ENCODE results near the gene GRIA1. TPM values are rescaled to one million over a fixed set of nuclear protein-coding genes. Genes with fewer than 3 reads are reported as not detected.

The GRIA1 gene
- total RNA-seq, 6 experiments from 2014 or later, result 0.10 to 0.57 (median 0.21) TPM

DNA sequence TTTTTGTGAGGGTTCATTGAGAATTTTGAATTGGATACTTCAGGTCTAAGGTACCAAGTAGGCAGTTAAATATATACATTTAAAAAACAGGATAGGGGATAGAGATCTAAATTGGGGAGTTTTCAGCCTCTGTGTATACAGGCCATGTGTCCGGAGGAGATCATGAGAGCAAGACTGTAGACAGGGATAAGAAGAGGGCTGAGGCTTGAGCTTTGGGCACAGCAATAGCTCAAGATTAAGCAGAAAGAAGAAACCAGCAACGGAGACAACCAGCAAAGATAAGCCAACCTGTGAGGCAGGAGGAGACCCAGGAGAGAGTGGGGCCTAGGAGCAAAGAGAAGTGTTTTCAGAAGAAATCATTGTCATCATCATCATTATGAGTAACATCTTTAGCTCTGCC, 258.4 kb downstream of the GRIA1 start:
- H3K4me3 Mint-ChIP-seq, result no peak overlapping the region
- DNase-seq, result no peak
- no peak overlapping the region for H3K27ac Mint-ChIP-seq
- no peaks in the 10 kb centered on the region; the same call in 1 of the 2 replicates for H3K4me1 Mint-ChIP-seq (ENCODE audit: low read depth)
- H3K36me3 Mint-ChIP-seq (ENCODE audit: low read depth), result no peaks in the 10 kb centered on the region
- TF ChIP-seq, protein P1, sequence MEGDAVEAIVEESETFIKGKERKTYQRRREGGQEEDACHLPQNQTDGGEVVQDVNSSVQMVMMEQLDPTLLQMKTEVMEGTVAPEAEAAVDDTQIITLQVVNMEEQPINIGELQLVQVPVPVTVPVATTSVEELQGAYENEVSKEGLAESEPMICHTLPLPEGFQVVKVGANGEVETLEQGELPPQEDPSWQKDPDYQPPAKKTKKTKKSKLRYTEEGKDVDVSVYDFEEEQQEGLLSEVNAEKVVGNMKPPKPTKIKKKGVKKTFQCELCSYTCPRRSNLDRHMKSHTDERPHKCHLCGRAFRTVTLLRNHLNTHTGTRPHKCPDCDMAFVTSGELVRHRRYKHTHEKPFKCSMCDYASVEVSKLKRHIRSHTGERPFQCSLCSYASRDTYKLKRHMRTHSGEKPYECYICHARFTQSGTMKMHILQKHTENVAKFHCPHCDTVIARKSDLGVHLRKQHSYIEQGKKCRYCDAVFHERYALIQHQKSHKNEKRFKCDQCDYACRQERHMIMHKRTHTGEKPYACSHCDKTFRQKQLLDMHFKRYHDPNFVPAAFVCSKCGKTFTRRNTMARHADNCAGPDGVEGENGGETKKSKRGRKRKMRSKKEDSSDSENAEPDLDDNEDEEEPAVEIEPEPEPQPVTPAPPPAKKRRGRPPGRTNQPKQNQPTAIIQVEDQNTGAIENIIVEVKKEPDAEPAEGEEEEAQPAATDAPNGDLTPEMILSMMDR (IDR thresholded peaks at IDR 0.05), result no peak
- no peaks in the 10 kb centered on the region for H3K9me3 Mint-ChIP-seq
- H3K27me3 Mint-ChIP-seq (ENCODE audit: insufficient read depth), result peaks cover 3% of the 10 kb centered on the region

DNA sequence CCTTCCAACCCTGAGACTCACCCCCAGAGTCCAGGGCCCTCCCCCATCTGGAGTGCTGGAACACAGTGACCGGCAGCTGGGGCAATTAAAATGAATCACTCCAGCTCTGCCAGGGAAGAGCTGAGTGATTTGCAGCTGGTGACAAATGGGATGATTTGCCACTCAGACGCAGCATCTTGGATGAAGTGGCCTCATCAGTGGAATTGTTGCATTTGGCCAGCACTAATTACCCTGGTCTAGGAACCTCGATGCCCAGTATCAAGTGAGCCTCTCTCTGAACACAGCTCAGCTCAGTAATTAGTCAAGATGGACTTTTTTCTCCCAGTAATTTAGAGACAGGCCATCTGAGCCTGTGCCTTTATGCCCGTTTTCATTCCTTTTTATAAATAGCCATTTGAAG, 259.5 kb downstream of the GRIA1 start:
- Mint-ChIP-seq H3K4me3 (no peak overlapping the region), H3K36me3 (ENCODE audit: low read depth) (no peaks in the 10 kb centered on the region), H3K27ac (no peak overlapping the region), H3K9me3 (no peaks in the 10 kb centered on the region), H3K4me1 (ENCODE audit: low read depth) (no peaks in the 10 kb centered on the region; the same call in 1 of the 2 replicates), H3K27me3 (ENCODE audit: insufficient read depth) (peaks cover 3% of the 10 kb centered on the region)
- TF ChIP-seq, protein P1 (IDR thresholded peaks at IDR 0.05), result no peak
- DNase-seq, result no peak

DNA sequence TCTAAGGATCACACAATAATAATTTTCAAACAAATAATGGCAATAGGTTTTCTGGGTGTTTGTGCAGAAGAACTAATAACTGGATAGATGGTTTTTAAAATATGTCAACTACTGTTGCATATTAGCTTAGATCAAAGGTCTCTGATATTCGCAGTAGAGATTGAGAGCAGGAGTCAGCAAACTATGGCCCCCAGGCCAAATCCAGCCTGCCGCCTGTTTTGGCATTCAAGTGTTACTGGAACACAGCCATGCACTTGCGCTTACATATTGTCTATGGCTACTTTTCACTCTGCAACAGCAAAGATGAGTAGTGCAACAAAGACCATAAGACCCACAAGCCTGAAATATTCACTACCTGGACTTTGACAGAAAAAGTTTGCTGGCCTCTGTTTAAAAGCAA, 260.8 kb downstream of the GRIA1 start:
- H3K27me3 Mint-ChIP-seq (ENCODE audit: insufficient read depth), result peaks cover 3% of the 10 kb centered on the region
- TF ChIP-seq, protein P1 (IDR thresholded peaks at IDR 0.05), result no peak
- no peak overlapping the region for H3K27ac Mint-ChIP-seq
- H3K4me3 Mint-ChIP-seq, result no peak overlapping the region
- no peaks in the 10 kb centered on the region; the same call in 1 of the 2 replicates for H3K4me1 Mint-ChIP-seq (ENCODE audit: low read depth)
- no peaks in the 10 kb centered on the region for H3K9me3 Mint-ChIP-seq
- no peaks in the 10 kb centered on the region for H3K36me3 Mint-ChIP-seq (ENCODE audit: low read depth)
- DNase-seq, result no peak

DNA sequence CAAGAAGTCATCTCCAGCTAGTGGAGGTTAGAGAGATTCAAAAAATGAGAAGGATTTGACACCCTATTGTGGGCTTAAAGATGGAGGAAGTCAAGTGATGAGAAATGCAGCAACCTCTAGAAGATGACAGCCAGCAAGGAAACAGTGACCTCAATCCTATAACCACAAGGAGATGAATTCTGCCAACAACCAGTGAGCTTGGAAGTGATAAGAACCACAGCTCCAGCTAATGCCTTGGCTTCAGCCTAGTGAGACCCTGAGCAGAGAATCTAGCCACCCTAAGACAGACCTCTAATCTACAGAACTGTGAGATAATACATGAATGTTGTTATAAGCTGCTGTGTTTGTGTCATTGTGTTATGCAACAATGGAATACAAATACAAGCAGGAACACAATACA, 262.4 kb downstream of the GRIA1 start:
- H3K4me1 Mint-ChIP-seq (ENCODE audit: low read depth), result no peaks in the 10 kb centered on the region; the same call in 1 of the 2 replicates

DNA sequence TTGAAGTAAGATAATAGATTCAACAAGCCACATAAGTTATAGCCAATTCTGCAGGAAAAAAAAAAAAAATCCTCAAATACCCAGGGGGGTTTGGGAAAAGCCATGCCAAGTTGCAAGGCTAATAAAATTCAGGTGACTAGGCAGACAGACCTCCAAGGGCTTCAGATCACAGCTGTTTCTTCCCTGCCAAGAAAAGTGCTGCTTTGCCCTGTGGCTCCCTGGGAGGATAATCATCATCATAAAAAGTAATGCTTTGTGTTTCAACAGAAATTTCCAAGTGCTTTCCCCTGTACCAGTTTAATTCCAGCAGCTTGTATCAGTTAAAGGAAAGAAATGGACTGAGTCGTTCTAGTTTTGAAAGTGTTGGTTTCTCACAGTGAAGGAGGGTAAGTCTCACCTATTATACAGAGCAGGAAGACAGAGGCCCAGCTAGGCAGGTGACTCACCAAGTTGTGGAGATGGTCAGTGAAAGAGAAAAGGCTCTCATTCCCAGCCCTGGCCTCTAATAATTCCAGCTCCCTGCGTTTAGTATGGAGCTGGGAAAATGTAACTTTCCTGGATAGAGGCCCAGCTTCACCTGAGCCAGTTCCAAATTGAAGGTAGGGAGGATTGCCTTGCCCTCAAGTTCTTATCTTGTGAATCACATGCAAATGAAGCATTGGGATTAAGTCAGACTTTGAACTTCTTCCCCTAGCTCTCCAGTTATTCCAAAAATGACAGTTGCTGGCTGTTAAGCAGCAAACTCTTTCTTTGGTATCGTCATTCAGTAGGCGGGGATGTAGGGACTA, 263.4 kb downstream of the GRIA1 start:
- DNase-seq, result no peak
- peaks cover 7% of the 10 kb centered on the region for H3K27me3 Mint-ChIP-seq (ENCODE audit: insufficient read depth)
- H3K4me3 Mint-ChIP-seq, result no peak overlapping the region
- H3K4me1 Mint-ChIP-seq (ENCODE audit: low read depth), result no peaks in the 10 kb centered on the region; the same call in 1 of the 2 replicates
- H3K27ac Mint-ChIP-seq, result no peak overlapping the region
- H3K36me3 Mint-ChIP-seq (ENCODE audit: low read depth), result no peaks in the 10 kb centered on the region
- TF ChIP-seq, protein P1 (IDR thresholded peaks at IDR 0.05), result no peak
- no peaks in the 10 kb centered on the region for H3K9me3 Mint-ChIP-seq

More for the DNA sequence above, 262.4 kb downstream of the GRIA1 start:
- Mint-ChIP-seq H3K4me3 (no peak overlapping the region), H3K27ac (no peak overlapping the region), H3K9me3 (no peaks in the 10 kb centered on the region), H3K27me3 (ENCODE audit: insufficient read depth) (peaks cover 9% of the 10 kb centered on the region), H3K36me3 (ENCODE audit: low read depth) (no peaks in the 10 kb centered on the region)
- DNase-seq, result no peak
- TF ChIP-seq, protein P1 (IDR thresholded peaks at IDR 0.05), result no peak
